Astrocyte (in vitro differentiated cells and primary cell): ENCODE results near the gene PTPRK.

ENCODE experiments used
- CTCF ChIP-seq: IDR thresholded peaks from 2 replicates; pipeline ENCODE4 v1.5.1; 2011; ENCODE audit warnings: low read depth, mild to moderate bottlenecking, inconsistent platforms, low read length, moderate library complexity; ENCODE audit not compliant: insufficient read depth
- EZH2 ChIP-seq: IDR thresholded peaks from 2 replicates; pipeline ENCODE4 v1.6.1; 2012; ENCODE audit warnings: mild to moderate bottlenecking, low read length, inconsistent platforms; ENCODE audit not compliant: insufficient read depth

GRCh38 chr6:128172752-128173682 lies 347.4 kb downstream of the PTPRK start:
- TF ChIP-seq CTCF (no peak), EZH2 (no peak)
